Measurements from ENCODE around the gene GPR18.

GPR18 gene

GRCh38 chr13:99261059-99261458, 2.9 kb upstream of the GPR18 start:
- H3K27ac ChIP-seq: no peak overlapping the region
- no peak for TF ChIP-seq CTCF (IDR thresholded peaks at IDR 0.05)
- no peak for TF ChIP-seq ZFX (IDR thresholded peaks at IDR 0.05; ENCODE audit: borderline replicate concordance)

DNA sequence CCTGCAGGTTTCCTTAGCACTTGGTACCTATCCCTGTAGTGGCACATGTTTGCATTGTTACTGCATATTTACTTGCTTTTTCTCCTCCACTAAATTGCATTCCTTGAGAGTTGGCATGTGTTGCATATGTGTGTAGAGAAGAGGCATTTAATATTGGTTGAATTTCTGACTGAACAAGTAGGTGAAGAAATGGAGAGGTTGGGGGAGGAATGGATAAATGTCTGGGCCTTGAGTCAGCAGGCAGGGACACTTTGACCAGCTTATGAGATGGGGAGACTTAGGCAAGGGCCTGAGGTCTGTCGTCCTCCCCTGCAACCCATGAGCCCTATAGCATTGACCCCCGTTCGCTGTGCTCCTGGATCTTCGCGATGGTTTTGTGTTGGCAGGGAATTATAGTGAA, 2.0 kb upstream of the GPR18 start:
- no peak for TF ChIP-seq CTCF (IDR thresholded peaks at IDR 0.05)
- no peak for TF ChIP-seq ZFX (IDR thresholded peaks at IDR 0.05; ENCODE audit: borderline replicate concordance)
- no peak overlapping the region for H3K27ac ChIP-seq

- TF ChIP-seq ZFX (IDR thresholded peaks at IDR 0.05; ENCODE audit: borderline replicate concordance) (no peak), CTCF (IDR thresholded peaks at IDR 0.05) (no peak)
- no peak overlapping the region for H3K27ac ChIP-seq
Measured at GRCh38 chr13:99258946-99259345, 767 bp upstream of the GPR18 start.

GRCh38 chr13:99257291-99257690, 888 bp downstream of the GPR18 start:
- TF ChIP-seq CTCF (IDR thresholded peaks at IDR 0.05): no peak
- H3K27ac ChIP-seq: no peak overlapping the region

GRCh38 chr13:99256709-99257108, 1.5 kb downstream of the GPR18 start:
- no peak overlapping the region for H3K27ac ChIP-seq

DNA sequence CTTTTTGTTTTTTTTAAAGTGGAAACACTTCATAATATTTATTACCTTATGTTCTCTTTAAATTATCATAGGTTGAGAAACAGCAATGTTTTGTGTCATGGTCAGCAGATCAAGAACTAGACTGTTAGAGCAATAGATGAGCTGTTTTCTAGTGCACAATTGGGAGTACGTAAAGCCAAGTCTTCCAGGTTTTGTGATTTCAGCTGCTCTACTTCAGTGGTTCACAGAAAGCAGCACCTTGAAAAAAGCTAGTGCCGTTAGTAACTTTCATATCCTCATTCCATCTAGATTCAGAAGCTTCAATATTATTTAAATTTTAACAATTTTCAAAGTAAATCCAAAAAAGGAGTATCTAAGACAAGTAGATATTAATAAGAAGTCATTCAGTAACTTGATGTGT, 1.9 kb downstream of the GPR18 start:
- TF ChIP-seq ZFX (IDR thresholded peaks at IDR 0.05; ENCODE audit: borderline replicate concordance): no peak
- no peak for TF ChIP-seq CTCF (IDR thresholded peaks at IDR 0.05)
- H3K27ac ChIP-seq: no peak overlapping the region

More at GRCh38 chr13:99256709-99257108, 1.5 kb downstream of the GPR18 start:
- TF ChIP-seq CTCF (IDR thresholded peaks at IDR 0.05) (no peak), ZFX (IDR thresholded peaks at IDR 0.05; ENCODE audit: borderline replicate concordance) (no peak)

DNA sequence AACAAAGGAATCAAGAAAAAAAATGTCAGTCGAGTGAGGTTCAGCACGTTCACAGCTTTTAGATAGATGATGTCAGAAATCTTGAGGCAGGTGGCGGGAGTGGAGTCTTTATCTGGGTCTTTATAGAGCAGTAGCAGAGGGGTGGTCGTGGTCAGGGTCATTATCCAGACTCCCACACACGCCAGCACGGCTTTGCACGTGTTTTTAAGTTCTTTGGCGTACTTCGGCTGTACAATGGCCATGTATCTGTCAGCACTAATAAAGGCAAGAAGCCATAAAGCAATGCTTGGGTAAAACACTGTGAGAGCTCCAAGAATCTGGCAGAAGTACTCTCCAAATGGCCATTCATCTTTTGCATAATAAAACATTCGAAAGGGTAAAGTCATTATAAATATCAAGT, 2.9 kb downstream of the GPR18 start:
- H3K27ac ChIP-seq: no peak overlapping the region
- TF ChIP-seq CTCF (IDR thresholded peaks at IDR 0.05) (no peak), ZFX (IDR thresholded peaks at IDR 0.05; ENCODE audit: borderline replicate concordance) (no peak)
